Right lobe of liver (tissue), 6 donors: ENCODE results near the gene RMDN3. TPM values are rescaled to one million over a fixed set of nuclear protein-coding genes. Genes with fewer than 3 reads are reported as not detected.

Source experiments
- ATAC-seq, 4 donors: fragments of 200-7000 bp; cut with Tn5 transposase; one replicate each; pipeline ENCODE4 v1.9.1; 2020; ENCODE audit warnings: mild to moderate bottlenecking in 4 of 4, moderate library complexity in 4 of 4
- DNase-seq, 3 donors: peaks; one replicate each; pipeline ENCODE4 v3.0.0-alpha.2; 2020
- H3K27ac ChIP-seq, 3 donors: fragments of 200-600 bp; one replicate each; pipeline ENCODE4 v1.8.0; 2022
- H3K27me3 ChIP-seq, 2 donors: fragments of 200-600 bp; one replicate each; pipeline ENCODE4 v1.8.0; 2022
- H3K36me3 ChIP-seq, 4 donors: fragments of 200-600 bp; sonication (generic) in 1 of 4; one replicate each; pipeline versions ENCODE4 v1.5.1 to v1.8.0; 2017 to 2022; ENCODE audit warnings: control low read depth in 1 of 4
- H3K4me1 ChIP-seq, 4 donors: fragments of 200-600 bp; sonication (generic) in 1 of 4; one replicate each; pipeline versions ENCODE4 v1.5.1 to v1.8.0; 2017 to 2022; ENCODE audit warnings: control low read depth in 1 of 4
- H3K4me3 ChIP-seq, 3 donors: fragments of 200-600 bp; one replicate each; pipeline ENCODE4 v1.8.0; 2022
- H3K9me3 ChIP-seq, 4 donors: fragments of 200-600 bp; sonication (generic) in 1 of 4; one replicate each; pipeline versions ENCODE4 v1.5.1 to v1.8.0; 2017 to 2022; ENCODE audit warnings: control low read depth in 1 of 4
- CTCF ChIP-seq, 4 donors: fragments of 200-600 bp in 3 of 4; fragments of 450-650 bp in 1 of 4; IDR thresholded peaks; one replicate each; pipeline versions ENCODE4 v1.5.1 to v1.8.0; 2016 to 2022; ENCODE audit warnings: antibody characterized with exemption in 4 of 4, mild to moderate bottlenecking in 2 of 4
- POLR2A ChIP-seq: fragments of 450-650 bp; IDR thresholded peaks from one replicate; pipeline ENCODE4 v1.6.1; 2017; ENCODE audit warnings: antibody characterized with exemption, mild to moderate bottlenecking
- WGBS: methylation state at CpG from one replicate; pipeline ENCODE4 v1.1.6; 2018; ENCODE audit warnings: low coverage, low lambda C conversion rate; ENCODE audit not compliant: insufficient coverage; ENCODE audit errors: missing lambda C conversion rate; 5-methylcytosine and 5-hydroxymethylcytosine counted together
- intact Hi-C, 2 donors: fragments of 100-400 bp; cut with DNase I; formaldehyde crosslinking; loops; one replicate each; pipeline versions ENCODE4 v1.11.2 to v1.14.1; 2022
- total RNA-seq, 6 experiments: library from RNA; depleted of rRNA in 2 of 6; stranded (reverse); fragments of >200 nt in 2 of 6; fragmentation: NEBNext Ultra II Directional in 3 of 6; extraction: Animal tissue kit (Norgen Biotek cat#: 25700) in 3 of 6; gene quantifications; one replicate each; pipeline versions ENCODE4 v1.1.0 to v1.2.4, GENCODE V29; 2016 to 2023
- donor health status: DM: no; HTN: yes; CAD: no.
- donor health status: DM: no; HTN: no; CAD: no.
- donor health status: DM: no; HTN: no; CAD: no.
- donor health status: DM: no; HTN: yes; CAD: no.
- donor health status: DM: no; HTN: yes; CAD: no.

The RMDN3 gene
- total RNA-seq, 6 experiments from 2014 or later: 25.3 to 38.5 (median 29.5) TPM

GRCh38 chr15:40743921-40744814 lies 10.9 kb downstream of the RMDN3 start:
- intact Hi-C loops: no loop called here
- Histone ChIP-seq H3K9me3 (no peaks in the 10 kb centered on the region), H3K4me3 (no peak overlapping the region), H3K27ac (peak overlapping the region; percentile 42 to 77 (median 45)), H3K4me1 (peaks cover 0 to 21% (median 7%) of the 10 kb centered on the region in 4 donors), H3K27me3 (no peaks in the 10 kb centered on the region), H3K36me3 (peaks cover 0 to 25% (median 3%) of the 10 kb centered on the region in 4 donors)
- DNase-seq (peak in 2 of 3 donors; percentile 46 to 70), ATAC-seq (peak; percentile 68 to 84 (median 80))
- 35% methylated on average over 10 of the region's 12 CpGs for WGBS
- TF ChIP-seq POLR2A: no peak
- TF ChIP-seq CTCF (IDR thresholded peaks at IDR 0.05): peak in 1 of 4 donors; percentile 3

GRCh38 chr15:40743485-40743901 lies 11.6 kb downstream of the RMDN3 start:
- 33% methylated on average over 2 of the region's 2 CpGs for WGBS
- intact Hi-C loops: no loop called here
- H3K4me1 ChIP-seq: peaks cover 0 to 21% (median 7%) of the 10 kb centered on the region in 4 donors
- H3K27me3 ChIP-seq: no peaks in the 10 kb centered on the region
- H3K27ac ChIP-seq: peak overlapping the region; percentile 42 to 77 (median 45)
- ATAC-seq (peak; percentile 72 to 87 (median 82)), DNase-seq (peak; percentile 48 to 78 (median 77))
- H3K36me3 ChIP-seq: peaks cover 0 to 24% (median 3%) of the 10 kb centered on the region in 4 donors
- no peak overlapping the region for H3K4me3 ChIP-seq
- TF ChIP-seq CTCF (IDR thresholded peaks at IDR 0.05) (no peak), POLR2A (no peak)
- H3K9me3 ChIP-seq: no peaks in the 10 kb centered on the region

DNA sequence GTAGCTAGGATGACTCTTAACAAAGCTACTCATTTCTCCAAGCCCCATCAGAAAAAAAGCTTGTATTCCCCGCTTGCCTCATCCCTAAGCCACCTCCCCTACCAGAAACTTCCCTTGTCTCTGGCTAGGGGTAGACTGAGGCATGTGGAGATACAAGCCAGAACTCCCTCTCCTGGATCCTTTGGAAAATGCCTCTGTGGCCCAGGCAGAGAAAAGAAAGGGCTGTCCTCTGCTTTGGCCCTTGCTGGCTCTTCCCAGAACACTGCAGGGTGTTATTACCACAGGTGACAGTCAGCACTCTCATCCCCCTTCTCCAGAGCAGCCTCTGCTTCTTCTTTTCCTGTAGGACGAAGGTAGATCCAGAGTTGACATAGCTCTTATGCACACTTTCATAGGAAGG lies 15.2 kb downstream of the RMDN3 start:
- intact Hi-C loops: no loop called here
- peaks cover 0 to 21% (median 7%) of the 10 kb centered on the region in 4 donors for H3K4me1 ChIP-seq
- H3K36me3 ChIP-seq: peaks cover 0 to 57% (median 8%) of the 10 kb centered on the region in 4 donors
- no peak for TF ChIP-seq CTCF (IDR thresholded peaks at IDR 0.05)
- TF ChIP-seq POLR2A: no peak
- H3K9me3 ChIP-seq: no peaks in the 10 kb centered on the region
- ATAC-seq: no peak
- no peak overlapping the region for H3K27ac ChIP-seq
- 86% methylated on average over 1 of the region's 2 CpGs for WGBS
- DNase-seq: peak in 1 of 3 donors; percentile 2
- no peak overlapping the region for H3K4me3 ChIP-seq
- H3K27me3 ChIP-seq: no peaks in the 10 kb centered on the region

GRCh38 chr15:40739047-40739446 lies 16.0 kb downstream of the RMDN3 start:
- intact Hi-C loops: no loop called here
- WGBS: 77% methylated on average over 2 of the region's 2 CpGs
- ATAC-seq (no peak), DNase-seq (peak in 1 of 3 donors; percentile 2)
- Histone ChIP-seq H3K27ac (no peak overlapping the region), H3K4me1 (peaks cover 0 to 14% (median 6%) of the 10 kb centered on the region in 4 donors), H3K36me3 (peaks cover 0 to 57% (median 8%) of the 10 kb centered on the region in 4 donors), H3K4me3 (no peak overlapping the region), H3K27me3 (no peaks in the 10 kb centered on the region), H3K9me3 (no peaks in the 10 kb centered on the region)
- TF ChIP-seq CTCF (IDR thresholded peaks at IDR 0.05): no peak
